MM.1S (cell line): ENCODE results near the gene IFNL2.

Experiments used
- DNase-seq: peaks from one replicate; pipeline ENCODE4 v3.0.0-alpha.2; 2015
- H2AFZ ChIP-seq: fragments of 300-600 bp; sonication (generic); 2 replicates; pipeline ENCODE4 v1.6.0; 2016; ENCODE audit warnings: antibody characterized with exemption, low read length
- H3F3A ChIP-seq: fragments of 300-600 bp; sonication (generic); 2 replicates; pipeline ENCODE4 v1.6.1; 2016; ENCODE audit warnings: mild to moderate bottlenecking, antibody characterized with exemption, low read length, moderate library complexity, mixed read lengths; ENCODE audit not compliant: insufficient read depth
- H3K27ac ChIP-seq: fragments of 300-600 bp; sonication (generic); 2 replicates; pipeline ENCODE4 v1.5.1; 2016; ENCODE audit warnings: mild to moderate bottlenecking, low read length
- H3K27me3 ChIP-seq: fragments of 300-600 bp; sonication (generic); replicated peaks from 2 replicates; pipeline ENCODE4 v1.6.0; 2016; ENCODE audit warnings: low read length; ENCODE audit not compliant: insufficient read depth
- H3K36me3 ChIP-seq: fragments of 300-600 bp; sonication (generic); replicated peaks from 2 replicates; pipeline ENCODE4 v1.6.1; 2016; ENCODE audit warnings: mild to moderate bottlenecking, low read length, mixed read lengths; ENCODE audit not compliant: insufficient read depth
- H3K4me1 ChIP-seq: fragments of 300-600 bp; sonication (generic); 2 replicates; pipeline ENCODE4 v1.6.1; 2016; ENCODE audit warnings: low read length, mixed read lengths
- H3K4me2 ChIP-seq: fragments of 300-600 bp; sonication (generic); 2 replicates; pipeline ENCODE4 v1.6.0; 2016; ENCODE audit warnings: low read depth, low read length
- H3K4me3 ChIP-seq: fragments of 300-600 bp; sonication (generic); 2 replicates; pipeline ENCODE4 v1.5.1; 2016; ENCODE audit warnings: low read length, mixed read lengths
- H3K79me2 ChIP-seq: fragments of 300-600 bp; sonication (generic); 2 replicates; pipeline ENCODE4 v1.6.1; 2016; ENCODE audit warnings: mixed run types, low read length, mixed read lengths
- H3K9ac ChIP-seq: fragments of 300-600 bp; sonication (generic); 2 replicates; pipeline ENCODE4 v1.6.1; 2016; ENCODE audit warnings: low read length, mixed read lengths
- H3K9me2 ChIP-seq: fragments of 300-600 bp; sonication (generic); replicated peaks from 2 replicates; pipeline ENCODE4 v1.6.1; 2016; ENCODE audit warnings: mild to moderate bottlenecking, low read length, mixed read lengths; ENCODE audit not compliant: insufficient read depth
- H3K9me3 ChIP-seq: fragments of 300-600 bp; sonication (generic); replicated peaks from 2 replicates; pipeline ENCODE4 v1.6.1; 2016; ENCODE audit warnings: mild to moderate bottlenecking, low read length, mixed read lengths; ENCODE audit not compliant: insufficient read depth
- H4K20me1 ChIP-seq: fragments of 300-600 bp; sonication (generic); 2 replicates; pipeline ENCODE4 v1.6.1; 2016; ENCODE audit warnings: mild to moderate bottlenecking, low read length, moderate library complexity, mixed read lengths; ENCODE audit not compliant: insufficient read depth
- EZH2 ChIP-seq: fragments of 300-600 bp; sonication (generic); optimal IDR thresholded peaks from 2 replicates; pipeline ENCODE3; 2017; ENCODE audit warnings: low read depth, mild to moderate bottlenecking, antibody characterized with exemption, low read length, mixed read lengths
- EZH2phosphoT487 ChIP-seq: fragments of 300-600 bp; sonication (generic); IDR thresholded peaks from 2 replicates; pipeline ENCODE4 v1.6.1; 2018; ENCODE audit warnings: antibody characterized with exemption, low read length
- TF ChIP-seq, protein P1 (sequence below): fragments of 300-600 bp; sonication (generic); IDR thresholded peaks from 2 replicates; pipeline ENCODE4 v1.5.1; 2016; ENCODE audit warnings: antibody characterized with exemption, low read length, mixed read lengths

The IFNL2 gene

DNA sequence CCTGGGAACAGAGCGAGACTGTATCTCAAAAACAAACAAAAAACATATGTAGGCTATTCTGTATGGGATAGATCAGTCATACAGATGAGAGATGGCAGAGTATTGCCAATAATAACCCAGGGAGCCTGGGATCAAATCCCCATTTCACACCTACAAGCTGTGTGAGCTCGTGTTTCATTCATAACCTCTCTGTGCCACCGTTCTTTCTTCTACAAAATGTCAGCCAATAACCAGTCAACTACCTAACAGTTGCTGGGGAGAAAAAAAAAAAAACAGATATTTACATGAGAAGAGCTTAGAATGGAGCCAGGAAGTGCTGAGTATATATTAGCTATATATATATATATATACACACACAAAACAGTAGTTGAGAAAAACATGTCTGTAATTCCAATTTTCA lies 6.5 kb upstream of the IFNL2 start:
- no peaks in the 10 kb centered on the region for H3K9me3 ChIP-seq
- H3K79me2 ChIP-seq, result no peaks in the 10 kb centered on the region
- H3K9ac ChIP-seq, result no peak overlapping the region
- H4K20me1 ChIP-seq, result no peaks in the 10 kb centered on the region
- no peaks in the 10 kb centered on the region for H3K36me3 ChIP-seq
- no peak for DNase-seq
- H3K4me2 ChIP-seq, result no peak overlapping the region
- H3K4me1 ChIP-seq, result no peaks in the 10 kb centered on the region
- no peak overlapping the region for H3K4me3 ChIP-seq
- H2AFZ ChIP-seq, result no peak overlapping the region
- H3K9me2 ChIP-seq, result no peaks in the 10 kb centered on the region
- H3K27me3 ChIP-seq, result peaks cover 46% of the 10 kb centered on the region
- no peaks in the 10 kb centered on the region for H3F3A ChIP-seq
- H3K27ac ChIP-seq, result no peak overlapping the region
- TF ChIP-seq EZH2phosphoT487 (no peak), EZH2 (no peak)
- TF ChIP-seq, protein P1, sequence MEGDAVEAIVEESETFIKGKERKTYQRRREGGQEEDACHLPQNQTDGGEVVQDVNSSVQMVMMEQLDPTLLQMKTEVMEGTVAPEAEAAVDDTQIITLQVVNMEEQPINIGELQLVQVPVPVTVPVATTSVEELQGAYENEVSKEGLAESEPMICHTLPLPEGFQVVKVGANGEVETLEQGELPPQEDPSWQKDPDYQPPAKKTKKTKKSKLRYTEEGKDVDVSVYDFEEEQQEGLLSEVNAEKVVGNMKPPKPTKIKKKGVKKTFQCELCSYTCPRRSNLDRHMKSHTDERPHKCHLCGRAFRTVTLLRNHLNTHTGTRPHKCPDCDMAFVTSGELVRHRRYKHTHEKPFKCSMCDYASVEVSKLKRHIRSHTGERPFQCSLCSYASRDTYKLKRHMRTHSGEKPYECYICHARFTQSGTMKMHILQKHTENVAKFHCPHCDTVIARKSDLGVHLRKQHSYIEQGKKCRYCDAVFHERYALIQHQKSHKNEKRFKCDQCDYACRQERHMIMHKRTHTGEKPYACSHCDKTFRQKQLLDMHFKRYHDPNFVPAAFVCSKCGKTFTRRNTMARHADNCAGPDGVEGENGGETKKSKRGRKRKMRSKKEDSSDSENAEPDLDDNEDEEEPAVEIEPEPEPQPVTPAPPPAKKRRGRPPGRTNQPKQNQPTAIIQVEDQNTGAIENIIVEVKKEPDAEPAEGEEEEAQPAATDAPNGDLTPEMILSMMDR, result no peak

DNA sequence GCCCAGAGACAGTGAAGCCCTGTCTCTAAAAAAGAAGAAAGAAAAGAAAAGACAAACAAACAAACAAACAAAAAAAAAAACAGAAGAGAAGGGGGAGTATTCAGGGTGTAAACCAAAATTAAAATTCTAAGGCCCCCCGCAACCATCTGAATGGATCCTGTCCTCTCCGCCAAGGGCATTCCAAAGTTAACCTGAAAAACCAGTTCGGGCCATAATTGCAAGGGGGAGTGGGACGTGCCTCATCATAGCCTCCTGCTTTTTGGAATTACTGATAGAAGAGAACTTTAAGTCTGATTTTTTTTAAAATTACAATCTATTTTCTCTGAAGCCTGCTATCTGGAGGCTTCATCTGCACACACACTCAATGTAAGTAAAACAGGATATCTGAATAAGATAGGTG lies 5.7 kb upstream of the IFNL2 start:
- Histone ChIP-seq H3K9ac (no peak overlapping the region), H3F3A (no peaks in the 10 kb centered on the region), H3K27me3 (peaks cover 46% of the 10 kb centered on the region), H4K20me1 (no peaks in the 10 kb centered on the region), H3K27ac (no peak overlapping the region), H2AFZ (no peak overlapping the region), H3K4me3 (no peak overlapping the region), H3K36me3 (no peaks in the 10 kb centered on the region), H3K4me1 (no peaks in the 10 kb centered on the region), H3K9me3 (no peaks in the 10 kb centered on the region), H3K9me2 (no peaks in the 10 kb centered on the region), H3K4me2 (no peak overlapping the region), H3K79me2 (no peaks in the 10 kb centered on the region)
- TF ChIP-seq, protein P1, result no peak
- TF ChIP-seq EZH2 (no peak), EZH2phosphoT487 (no peak)
- no peak for DNase-seq

DNA sequence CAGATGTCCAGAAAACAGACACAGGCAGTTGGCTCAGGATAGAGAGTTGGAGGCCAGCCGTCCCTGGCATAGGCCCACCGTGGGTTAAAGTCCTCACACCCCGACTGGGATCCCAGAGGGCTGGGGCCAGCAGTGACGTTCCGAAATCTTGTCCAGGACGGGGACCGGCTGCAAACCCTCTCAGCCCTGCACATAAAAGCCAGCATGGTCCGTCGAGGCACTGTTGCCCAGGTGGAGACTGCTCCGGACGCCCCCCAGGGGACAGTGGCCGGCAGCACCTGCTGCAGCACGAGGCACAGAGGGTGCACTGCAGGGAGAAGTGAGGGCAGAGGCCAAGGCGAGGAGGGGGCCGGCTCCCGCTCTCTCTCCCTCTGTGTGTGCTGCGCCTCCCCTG lies 4.3 kb upstream of the IFNL2 start:
- H3K4me1 ChIP-seq, result no peaks in the 10 kb centered on the region
- H2AFZ ChIP-seq, result no peak overlapping the region
- H3K79me2 ChIP-seq, result no peaks in the 10 kb centered on the region
- H3K36me3 ChIP-seq, result no peaks in the 10 kb centered on the region
- TF ChIP-seq, protein P1, result no peak
- no peak for TF ChIP-seq EZH2phosphoT487
- H3K27me3 ChIP-seq, result peaks cover 46% of the 10 kb centered on the region
- H4K20me1 ChIP-seq, result no peaks in the 10 kb centered on the region
- H3K9me2 ChIP-seq, result no peaks in the 10 kb centered on the region
- H3K4me2 ChIP-seq, result no peak overlapping the region
- no peaks in the 10 kb centered on the region for H3K9me3 ChIP-seq
- no peak overlapping the region for H3K4me3 ChIP-seq
- H3K27ac ChIP-seq, result no peak overlapping the region
- no peak overlapping the region for H3K9ac ChIP-seq
- H3F3A ChIP-seq, result no peaks in the 10 kb centered on the region
- no peak for DNase-seq
